ENCODE measurements around the gene HSPBP1.

- TF ChIP-seq CTCF (IDR thresholded peaks at IDR 0.05; ENCODE audit: poor library complexity, severe bottlenecking) (no peak), RAD21 (conservative IDR thresholded peaks at IDR 0.05) (no peak), EZH2 (IDR thresholded peaks at IDR 0.05; ENCODE audit: borderline replicate concordance, insufficient read depth, low read length, poor library complexity, severe bottlenecking) (no peak), EP300 (conservative IDR thresholded peaks at IDR 0.05; ENCODE audit: poor library complexity, severe bottlenecking) (no peak), SMC3 (conservative IDR thresholded peaks at IDR 0.05; ENCODE audit: poor library complexity) (no peak), REST (IDR thresholded peaks at IDR 0.05; ENCODE audit: borderline replicate concordance) (no peak), POLR2AphosphoS5 (IDR thresholded peaks at IDR 0.05) (no peak), MXI1 (conservative IDR thresholded peaks at IDR 0.05; ENCODE audit: poor library complexity, severe bottlenecking) (no peak)
Observed at GRCh38 chr19:55314396-55314795, 34.5 kb upstream of the HSPBP1 start.

Data from neural cell (in vitro differentiated cells).